HepG2 (cell line): ENCODE measurements around the gene WIF1. TPM values are rescaled to one million over a fixed set of nuclear protein-coding genes. Genes with fewer than 3 reads are reported as not detected.

Experiments used
- ASH2L ChIP-seq: fragments of 300-600, 200-600 bp; sonication (generic); IDR thresholded peaks from 2 replicates; pipeline ENCODE4 v1.7.0; 2017; ENCODE audit warnings: low read depth, mild to moderate bottlenecking, moderate library complexity, mixed read lengths, low read length; ENCODE audit not compliant: insufficient read length
- BRCA1 ChIP-seq: sonication (generic); formaldehyde crosslinking; IDR thresholded peaks from 2 replicates; pipeline ENCODE4 v1.4.0; 2020; ENCODE audit warnings: missing genetic modification reagents
- DBP ChIP-seq: sonication (generic); formaldehyde crosslinking; IDR thresholded peaks from 2 replicates; pipeline ENCODE4 v1.4.0; 2020; ENCODE audit warnings: missing genetic modification reagents; ENCODE audit errors: not compliant biosample characterization
- DNMT1 ChIP-seq: sonication (generic); formaldehyde crosslinking; IDR thresholded peaks from 2 replicates; pipeline ENCODE4 v1.5.1; 2020; ENCODE audit warnings: mild to moderate bottlenecking, missing genetic modification reagents
- DPF2 ChIP-seq: sonication (generic); formaldehyde crosslinking; IDR thresholded peaks from 2 replicates; pipeline ENCODE4 v1.4.0; 2020; ENCODE audit warnings: mild to moderate bottlenecking, low read depth, missing genetic modification reagents, borderline replicate concordance
- EP300 ChIP-seq, 3 experiments: sonication (generic) in 1 of 3; formaldehyde crosslinking in 1 of 3; IDR thresholded peaks; 2 replicates each; pipeline versions ENCODE4 v1.5.1 to v1.6.1; 2011 to 2020; ENCODE audit warnings: low read depth in 2 of 3, low read length in 2 of 3, borderline replicate concordance in 1 of 3, improper control_type of control experiment in 1 of 3, mild to moderate bottlenecking in 1 of 3, missing genetic modification reagents in 1 of 3, moderate library complexity in 1 of 3
- HDAC1 ChIP-seq: sonication (generic); formaldehyde crosslinking; IDR thresholded peaks from 2 replicates; pipeline ENCODE4 v1.5.1; 2020; ENCODE audit warnings: mild to moderate bottlenecking, missing genetic modification reagents
- KAT8 ChIP-seq: IDR thresholded peaks from 2 replicates; pipeline ENCODE4 v1.6.1; 2016; ENCODE audit warnings: missing genetic modification reagents, missing compliant biosample characterization
- KLF12 ChIP-seq: sonication (generic); formaldehyde crosslinking; IDR thresholded peaks from 2 replicates; pipeline ENCODE4 v1.4.0; 2020; ENCODE audit warnings: missing genetic modification reagents, borderline replicate concordance
- MIXL1 ChIP-seq: IDR thresholded peaks from 2 replicates; pipeline ENCODE4 v1.6.1; 2016
- NKX3-1 ChIP-seq: sonication (generic); formaldehyde crosslinking; IDR thresholded peaks from 2 replicates; pipeline ENCODE4 v1.5.0; 2020; ENCODE audit warnings: missing genetic modification reagents
- REPIN1 ChIP-seq: sonication (generic); formaldehyde crosslinking; IDR thresholded peaks from 2 replicates; pipeline ENCODE4 v1.8.0; 2022; ENCODE audit warnings: missing genetic modification reagents, low read depth, mild to moderate bottlenecking, borderline replicate concordance
- RFX3 ChIP-seq: IDR thresholded peaks from 2 replicates; pipeline ENCODE4 v1.6.1; 2016; ENCODE audit warnings: missing biosample characterization, missing genetic modification reagents
- ZNF431 ChIP-seq: sonication (generic); formaldehyde crosslinking; IDR thresholded peaks from 2 replicates; pipeline ENCODE4 v1.9.0; 2022; ENCODE audit warnings: missing genetic modification reagents, low read depth, mild to moderate bottlenecking, borderline replicate concordance
- ZNF616 ChIP-seq: sonication (generic); formaldehyde crosslinking; IDR thresholded peaks from 2 replicates; pipeline ENCODE4 v1.5.0; 2020; ENCODE audit warnings: low read depth, mild to moderate bottlenecking, missing genetic modification reagents
- polyA plus RNA-seq, 8 experiments: library from polyadenylated mRNA; depleted of rRNA in 3 of 8; stranded (reverse) in 7 of 8; unstranded in 1 of 8; fragments of >200 nt; fragmentation: Illumina TruSeq in 4 of 8; extraction: Trizol in 4 of 8; gene quantifications; 2 replicates each; pipeline versions ENCODE4 v1.2.1 to v1.2.3, GENCODE V29; 2011 to 2016; ENCODE audit warnings: low read depth in 4 of 8, missing spikeins in 1 of 8, mixed read lengths in 1 of 8; ENCODE audit not compliant: insufficient read depth in 1 of 8
- total RNA-seq, 5 experiments: library from RNA; depleted of rRNA; stranded (reverse); fragments of >200 nt; fragmentation: Illumina TruSeq; extraction: Trizol; gene quantifications; 2 replicates each; pipeline ENCODE4 v1.2.3, GENCODE V29; 2016; ENCODE audit warnings: low read depth in 1 of 5
- TF ChIP-seq, protein P1 (sequence below): sonication (generic); formaldehyde crosslinking; IDR thresholded peaks from 2 replicates; pipeline ENCODE4 v1.4.0; 2020; ENCODE audit warnings: missing genetic modification reagents
- TF ChIP-seq, protein P2 (sequence below): IDR thresholded peaks from 2 replicates; pipeline ENCODE4 v1.6.1; 2016; ENCODE audit warnings: low read depth
- TF ChIP-seq, protein P3 (sequence below): sonication (generic); formaldehyde crosslinking; conservative IDR thresholded peaks from 2 replicates; pipeline ENCODE4 v1.4.0; 2020; ENCODE audit warnings: mild to moderate bottlenecking, missing genetic modification reagents, moderate library complexity
- TF ChIP-seq, protein P4 (sequence below): IDR thresholded peaks from 2 replicates; pipeline ENCODE4 v1.6.1; 2016; ENCODE audit warnings: low read depth, borderline replicate concordance

Gene WIF1
- total and polyA plus RNA-seq, 2 of the 13 experiments (the other 11 are each of a cell fraction or from before 2014, with no cell fraction given), result not detected

DNA sequence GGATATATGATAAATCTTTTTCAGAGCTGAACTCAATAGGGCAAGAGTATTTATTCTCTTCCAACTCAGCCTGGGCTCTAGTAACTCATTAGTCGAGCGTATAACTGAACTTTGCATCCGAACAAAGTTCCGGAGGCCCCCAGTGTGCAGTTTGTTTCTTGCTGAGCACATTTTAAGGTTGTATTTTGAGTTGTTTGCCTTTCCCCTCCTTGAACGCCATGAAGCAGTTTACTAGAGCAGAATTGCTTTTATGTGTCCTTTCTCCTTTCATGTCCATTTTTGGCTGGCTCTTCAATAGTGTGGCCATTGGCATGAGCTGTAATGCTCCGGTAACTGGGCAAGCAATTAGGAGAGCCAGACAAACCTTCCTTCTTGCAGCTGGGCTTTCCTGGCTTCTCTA is 105.3 kb downstream of the WIF1 start (continued):
- TF ChIP-seq, protein P1, sequence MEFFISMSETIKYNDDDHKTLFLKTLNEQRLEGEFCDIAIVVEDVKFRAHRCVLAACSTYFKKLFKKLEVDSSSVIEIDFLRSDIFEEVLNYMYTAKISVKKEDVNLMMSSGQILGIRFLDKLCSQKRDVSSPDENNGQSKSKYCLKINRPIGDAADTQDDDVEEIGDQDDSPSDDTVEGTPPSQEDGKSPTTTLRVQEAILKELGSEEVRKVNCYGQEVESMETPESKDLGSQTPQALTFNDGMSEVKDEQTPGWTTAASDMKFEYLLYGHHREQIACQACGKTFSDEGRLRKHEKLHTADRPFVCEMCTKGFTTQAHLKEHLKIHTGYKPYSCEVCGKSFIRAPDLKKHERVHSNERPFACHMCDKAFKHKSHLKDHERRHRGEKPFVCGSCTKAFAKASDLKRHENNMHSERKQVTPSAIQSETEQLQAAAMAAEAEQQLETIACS (CRISPR knock-in tag), result no peak
- TF ChIP-seq DBP (CRISPR knock-in tag) (no peak), DNMT1 (CRISPR knock-in tag) (no peak), ZNF431 (no peak), NKX3-1 (CRISPR knock-in tag) (no peak), RFX3 (CRISPR knock-in tag) (no peak), DPF2 (CRISPR knock-in tag) (0 out of 2 replicates have a peak, but pooled peaks have one; percentile 18), KAT8 (CRISPR knock-in tag) (no peak; the same call in 1 of the 2 replicates), KLF12 (no peak), HDAC1 (CRISPR knock-in tag) (peak; percentile 30; the same call in 1 of the 2 replicates), EP300 (IDR thresholded peaks at IDR 0.05; ENCODE audit: low read depth in 2 of 2, low read length in 2 of 2) (peak in 1 of 2 experiments; percentile 68; a peak in 2 of 4 replicates), EP300 (CRISPR knock-in tag; IDR thresholded peaks at IDR 0.05; ENCODE audit: borderline replicate concordance) (no peak), ZNF616 (CRISPR knock-in tag) (no peak), MIXL1 (CRISPR knock-in tag) (peak; percentile 45; the same call in 1 of the 2 replicates), BRCA1 (CRISPR knock-in tag) (no peak), ASH2L (peak; percentile 88), REPIN1 (CRISPR knock-in tag) (peak; percentile 51; the same call in 1 of the 2 replicates)
- TF ChIP-seq, protein P2, sequence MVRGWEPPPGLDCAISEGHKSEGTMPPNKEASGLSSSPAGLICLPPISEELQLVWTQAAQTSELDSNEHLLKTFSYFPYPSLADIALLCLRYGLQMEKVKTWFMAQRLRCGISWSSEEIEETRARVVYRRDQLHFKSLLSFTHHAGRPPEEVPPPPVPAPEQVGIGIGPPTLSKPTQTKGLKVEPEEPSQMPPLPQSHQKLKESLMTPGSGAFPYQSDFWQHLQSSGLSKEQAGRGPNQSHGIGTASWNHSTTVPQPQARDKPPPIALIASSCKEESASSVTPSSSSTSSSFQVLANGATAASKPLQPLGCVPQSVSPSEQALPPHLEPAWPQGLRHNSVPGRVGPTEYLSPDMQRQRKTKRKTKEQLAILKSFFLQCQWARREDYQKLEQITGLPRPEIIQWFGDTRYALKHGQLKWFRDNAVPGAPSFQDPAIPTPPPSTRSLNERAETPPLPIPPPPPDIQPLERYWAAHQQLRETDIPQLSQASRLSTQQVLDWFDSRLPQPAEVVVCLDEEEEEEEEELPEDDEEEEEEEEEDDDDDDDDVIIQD (CRISPR knock-in tag), result peak; percentile 61; the same call in 1 of the 2 replicates
- TF ChIP-seq, protein P3, sequence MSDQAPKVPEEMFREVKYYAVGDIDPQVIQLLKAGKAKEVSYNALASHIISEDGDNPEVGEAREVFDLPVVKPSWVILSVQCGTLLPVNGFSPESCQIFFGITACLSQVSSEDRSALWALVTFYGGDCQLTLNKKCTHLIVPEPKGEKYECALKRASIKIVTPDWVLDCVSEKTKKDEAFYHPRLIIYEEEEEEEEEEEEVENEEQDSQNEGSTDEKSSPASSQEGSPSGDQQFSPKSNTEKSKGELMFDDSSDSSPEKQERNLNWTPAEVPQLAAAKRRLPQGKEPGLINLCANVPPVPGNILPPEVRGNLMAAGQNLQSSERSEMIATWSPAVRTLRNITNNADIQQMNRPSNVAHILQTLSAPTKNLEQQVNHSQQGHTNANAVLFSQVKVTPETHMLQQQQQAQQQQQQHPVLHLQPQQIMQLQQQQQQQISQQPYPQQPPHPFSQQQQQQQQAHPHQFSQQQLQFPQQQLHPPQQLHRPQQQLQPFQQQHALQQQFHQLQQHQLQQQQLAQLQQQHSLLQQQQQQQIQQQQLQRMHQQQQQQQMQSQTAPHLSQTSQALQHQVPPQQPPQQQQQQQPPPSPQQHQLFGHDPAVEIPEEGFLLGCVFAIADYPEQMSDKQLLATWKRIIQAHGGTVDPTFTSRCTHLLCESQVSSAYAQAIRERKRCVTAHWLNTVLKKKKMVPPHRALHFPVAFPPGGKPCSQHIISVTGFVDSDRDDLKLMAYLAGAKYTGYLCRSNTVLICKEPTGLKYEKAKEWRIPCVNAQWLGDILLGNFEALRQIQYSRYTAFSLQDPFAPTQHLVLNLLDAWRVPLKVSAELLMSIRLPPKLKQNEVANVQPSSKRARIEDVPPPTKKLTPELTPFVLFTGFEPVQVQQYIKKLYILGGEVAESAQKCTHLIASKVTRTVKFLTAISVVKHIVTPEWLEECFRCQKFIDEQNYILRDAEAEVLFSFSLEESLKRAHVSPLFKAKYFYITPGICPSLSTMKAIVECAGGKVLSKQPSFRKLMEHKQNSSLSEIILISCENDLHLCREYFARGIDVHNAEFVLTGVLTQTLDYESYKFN, result peak; percentile 93
- TF ChIP-seq, protein P4, sequence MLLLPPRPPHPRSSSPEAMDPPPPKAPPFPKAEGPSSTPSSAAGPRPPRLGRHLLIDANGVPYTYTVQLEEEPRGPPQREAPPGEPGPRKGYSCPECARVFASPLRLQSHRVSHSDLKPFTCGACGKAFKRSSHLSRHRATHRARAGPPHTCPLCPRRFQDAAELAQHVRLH (CRISPR knock-in tag), result no peak
